ENCODE results near the gene DLK1. TPM values are rescaled to one million over a fixed set of nuclear protein-coding genes. Genes with fewer than 3 reads are reported as not detected.

DLK1 gene
- total and polyA plus RNA-seq, 8 donors: 0.05 to 24.6 (median 3.5) TPM; not detected in 4

- Histone ChIP-seq H3K27ac (no peak overlapping the region), H3K9me3 (no peaks in the 10 kb centered on the region), H3K27me3 (peaks cover 0 to 24% (median 0%) of the 10 kb centered on the region in 3 donors), H3K4me3 (no peak overlapping the region), H3K36me3 (no peaks in the 10 kb centered on the region), H3K4me1 (no peaks in the 10 kb centered on the region)
- TF ChIP-seq POLR2AphosphoS5 (IDR thresholded peaks at IDR 0.05): no peak
- TF ChIP-seq CTCF (IDR thresholded peaks at IDR 0.05): no peak
- TF ChIP-seq POLR2A (IDR thresholded peaks at IDR 0.05): no peak
- no peak for TF ChIP-seq EP300 (IDR thresholded peaks at IDR 0.05)
- intact Hi-C loops (cut with DNase I; ENCODE audit: low total_unique reads): no loop called here
- WGBS, 5 donors: 82 to 88% (median 84%) methylated on average over 11 of the region's 11 CpGs
- no peak for DNase-seq
Measured at GRCh38 chr14:100784523-100785337, 58.0 kb downstream of the DLK1 start.

- intact Hi-C loops (cut with DNase I; ENCODE audit: low total_unique reads): no loop called here
- Histone ChIP-seq H3K4me3 (no peak overlapping the region), H3K9me3 (no peaks in the 10 kb centered on the region), H3K36me3 (no peaks in the 10 kb centered on the region), H3K27ac (no peak overlapping the region), H3K27me3 (peaks cover 0 to 29% (median 0%) of the 10 kb centered on the region in 3 donors), H3K4me1 (no peaks in the 10 kb centered on the region)
- WGBS, 5 donors: 86 to 95% (median 92%) methylated on average over 4 of the region's 4 CpGs
- TF ChIP-seq CTCF (IDR thresholded peaks at IDR 0.05) (no peak), POLR2A (IDR thresholded peaks at IDR 0.05) (no peak), EP300 (IDR thresholded peaks at IDR 0.05) (no peak), POLR2AphosphoS5 (IDR thresholded peaks at IDR 0.05) (no peak)
- DNase-seq: no peak
Measured at GRCh38 chr14:100785338-100785615, 58.6 kb downstream of the DLK1 start.

- WGBS, 5 donors: 91 to 96% (median 94%) methylated on average over 7 of the region's 7 CpGs
Measured at GRCh38 chr14:100785626-100786025, 58.9 kb downstream of the DLK1 start.

GRCh38 chr14:100786131-100786530 is 59.4 kb downstream of the DLK1 start:
- no peak overlapping the region for H3K27ac ChIP-seq
- TF ChIP-seq POLR2A (IDR thresholded peaks at IDR 0.05): no peak
- TF ChIP-seq POLR2AphosphoS5 (IDR thresholded peaks at IDR 0.05): no peak
- TF ChIP-seq CTCF (IDR thresholded peaks at IDR 0.05): no peak
- no peak for TF ChIP-seq EP300 (IDR thresholded peaks at IDR 0.05)
- no peak overlapping the region for H3K4me3 ChIP-seq
- no peaks in the 10 kb centered on the region for H3K9me3 ChIP-seq
- WGBS, 5 donors: 65 to 72% (median 70%) methylated on average over 11 of the region's 11 CpGs
- H3K4me1 ChIP-seq: no peaks in the 10 kb centered on the region
- peaks cover 0 to 32% (median 0%) of the 10 kb centered on the region in 3 donors for H3K27me3 ChIP-seq
- intact Hi-C loops (cut with DNase I; ENCODE audit: low total_unique reads): no loop called here
- no peaks in the 10 kb centered on the region for H3K36me3 ChIP-seq
- DNase-seq: peak in 1 of 2 donors; percentile 58

More at GRCh38 chr14:100785626-100786025, 58.9 kb downstream of the DLK1 start:
- intact Hi-C loops (cut with DNase I; ENCODE audit: low total_unique reads): no loop called here
- H3K9me3 ChIP-seq: no peaks in the 10 kb centered on the region
- H3K4me3 ChIP-seq: no peak overlapping the region
- no peaks in the 10 kb centered on the region for H3K4me1 ChIP-seq
- no peak overlapping the region for H3K27ac ChIP-seq
- peaks cover 0 to 32% (median 0%) of the 10 kb centered on the region in 3 donors for H3K27me3 ChIP-seq
- no peaks in the 10 kb centered on the region for H3K36me3 ChIP-seq
- DNase-seq: no peak
- no peak for TF ChIP-seq EP300 (IDR thresholded peaks at IDR 0.05)
- TF ChIP-seq POLR2AphosphoS5 (IDR thresholded peaks at IDR 0.05): no peak
- TF ChIP-seq POLR2A (IDR thresholded peaks at IDR 0.05): no peak
- no peak for TF ChIP-seq CTCF (IDR thresholded peaks at IDR 0.05)
